Activated naive CD4-positive, alpha-beta T cell treated with anti-CD3 and anti-CD28 coated beads, Interleukin-2, amount 50 U/mL, for 16 hours (primary cell): ENCODE results near the gene PHAX.
"Not testable (repeated sequence)": the region's sequence is repeated elsewhere in the genome, so short reads cannot be mapped to it uniquely, and the experiment has no call there.

ENCODE experiments used
- DNase-seq: peaks from one replicate; pipeline ENCODE4 v3.0.0-alpha.2; 2020

Gene PHAX

DNA sequence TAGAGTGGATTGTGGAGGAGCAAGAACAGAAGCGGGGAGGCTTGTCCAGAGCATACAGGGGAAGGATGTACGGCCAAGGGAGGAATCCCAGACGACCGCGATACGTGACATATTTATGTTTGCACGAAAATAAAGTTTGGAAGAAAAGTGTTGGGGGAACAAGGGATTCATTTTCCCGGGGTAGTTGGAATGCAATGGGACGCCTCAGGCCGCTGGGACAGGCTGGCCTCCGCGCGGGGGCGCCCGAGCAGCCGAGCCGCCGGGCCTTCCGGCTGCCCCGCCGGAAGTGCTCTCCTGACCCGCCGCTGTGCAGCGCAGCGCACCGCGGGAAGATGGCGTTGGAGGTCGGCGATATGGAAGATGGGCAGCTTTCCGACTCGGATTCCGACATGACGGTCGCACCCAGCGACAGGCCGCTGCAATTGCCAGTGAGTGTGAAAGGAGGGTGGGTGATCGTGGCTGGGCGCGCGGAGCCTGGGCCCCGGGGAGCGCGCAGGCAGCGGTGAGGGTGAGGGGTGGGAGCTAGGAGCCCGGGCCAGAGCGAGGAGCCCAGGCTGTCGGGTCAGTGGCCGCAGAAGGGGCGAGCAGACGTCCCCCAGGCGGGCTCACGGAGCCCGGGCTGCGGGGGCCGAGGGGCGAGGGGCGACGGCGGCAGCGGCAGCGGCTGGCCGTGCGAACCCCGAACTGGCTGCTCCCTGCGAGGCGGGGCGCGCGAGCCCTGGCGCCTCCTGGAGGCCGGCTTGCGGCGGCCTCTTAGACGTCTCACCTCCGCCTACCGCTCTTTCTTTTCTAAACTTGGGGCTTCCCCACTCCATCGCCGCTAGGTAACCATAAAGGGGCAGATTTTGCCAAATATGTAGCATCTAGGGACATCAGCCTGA lies at the start of gene PHAX:
Gene PHAX, plus strand, starts transcription at position 317 of the 881 bp plus-strand sequence. Its CDS starts 16 bp downstream, at position 333.
- peak; percentile 76 for DNase-seq

- no peak for DNase-seq
Measured at GRCh38 chr5:126552614-126553013, 48.1 kb upstream of the PHAX start.

DNA sequence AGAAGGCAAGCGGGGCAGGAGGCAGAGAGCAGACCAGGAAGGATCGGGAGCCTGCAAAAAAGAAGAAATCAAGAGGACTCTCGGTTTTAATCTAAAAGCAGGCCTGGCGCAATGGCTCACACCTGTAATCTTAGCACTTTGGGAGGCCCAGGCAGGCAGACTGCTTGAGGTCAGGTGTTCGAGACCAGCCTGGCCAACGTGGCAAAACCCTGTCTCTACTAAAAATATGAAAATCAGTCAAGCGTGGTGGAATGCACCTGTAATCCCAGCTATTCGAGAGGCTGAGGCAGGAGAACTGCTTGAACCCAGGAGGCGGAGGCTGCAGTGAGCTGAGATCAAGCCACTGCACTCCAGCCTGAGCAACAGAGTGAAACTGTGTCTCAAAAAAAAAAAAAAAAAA lies 45.6 kb upstream of the PHAX start:
- DNase-seq: not testable (repeated sequence)

DNA sequence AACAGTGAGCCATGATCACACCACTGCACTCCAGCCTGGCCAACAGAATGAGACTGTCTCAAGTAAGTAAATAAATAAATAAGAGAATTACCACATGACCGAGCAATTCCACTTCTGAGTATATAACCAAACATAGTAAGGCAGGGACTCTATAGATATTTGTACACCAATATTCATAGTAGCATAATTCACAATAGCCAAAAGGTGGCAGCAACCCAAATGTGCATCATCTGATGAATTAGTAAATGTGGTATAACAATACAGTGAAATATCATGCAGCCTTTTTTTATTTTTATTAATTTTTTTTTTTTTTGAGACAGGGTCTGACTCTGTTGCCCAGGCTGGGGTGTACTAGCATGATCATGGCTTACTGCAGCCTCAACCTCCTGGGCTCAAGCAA lies 38.8 kb upstream of the PHAX start:
- no peak for DNase-seq

DNA sequence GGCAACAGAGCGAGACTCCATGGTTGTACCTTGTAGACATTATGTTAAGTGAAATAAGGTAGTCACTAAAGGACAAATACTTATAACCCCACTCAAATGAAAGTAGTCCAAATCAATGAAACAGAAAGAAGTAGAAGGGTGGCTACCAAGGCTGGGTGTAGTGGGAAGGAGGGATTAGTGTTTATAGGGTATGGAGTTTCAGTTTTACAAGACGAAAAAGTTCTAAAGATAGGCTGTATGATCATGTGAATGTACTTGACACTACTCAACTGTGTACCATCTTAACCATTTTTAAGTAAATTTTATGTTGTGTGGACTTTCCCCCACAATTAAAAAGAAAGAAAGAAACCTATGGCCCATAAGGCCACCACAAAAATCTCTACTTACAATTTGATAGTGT lies 37.9 kb upstream of the PHAX start:
- no peak for DNase-seq

DNA sequence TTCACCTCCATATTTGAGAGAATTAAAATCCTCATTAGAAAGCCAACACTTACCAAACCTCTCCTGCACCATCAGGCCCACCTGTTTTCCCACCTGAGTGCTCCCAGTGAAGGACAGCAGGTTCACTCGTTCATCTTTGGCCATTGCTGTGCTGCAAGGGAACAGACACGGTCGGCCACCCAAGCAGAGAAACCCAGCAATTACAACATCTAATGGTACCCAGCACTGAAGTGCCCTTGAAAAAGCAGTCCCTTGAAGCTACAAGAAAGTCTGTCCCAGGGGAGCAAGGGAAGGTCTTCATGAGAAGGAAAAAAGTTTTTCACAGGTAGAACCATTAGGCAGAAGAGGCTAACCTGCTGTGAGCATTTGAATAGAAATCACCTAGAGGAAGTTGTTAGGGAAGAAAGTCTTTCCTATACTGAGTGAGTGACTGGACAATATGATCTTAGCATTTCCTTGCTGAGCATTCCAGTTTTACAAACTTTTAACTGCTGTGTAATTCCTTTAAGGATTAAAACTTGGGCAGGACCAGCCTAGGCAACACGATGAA lies 32.5 kb upstream of the PHAX start:
- no peak for DNase-seq

GRCh38 chr5:126575644-126576043 lies 25.1 kb upstream of the PHAX start:
- DNase-seq: no peak

DNA sequence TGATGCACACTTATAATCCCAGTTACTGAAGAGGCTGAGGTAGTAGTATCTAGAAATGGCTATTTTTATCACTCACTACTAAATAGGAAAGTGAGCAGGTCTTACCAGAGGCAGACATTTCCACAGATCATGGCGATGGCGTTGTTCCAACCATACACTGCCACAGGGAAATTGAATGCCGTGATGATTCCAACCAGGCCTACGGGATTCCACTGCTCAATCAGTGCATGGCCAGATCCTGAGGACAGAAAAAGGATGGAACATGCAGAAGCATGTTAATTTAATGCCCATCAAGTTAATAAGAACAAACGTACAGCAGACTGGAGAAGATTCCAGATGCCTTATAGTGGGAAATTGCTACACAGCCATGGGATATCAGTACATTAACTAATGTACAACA lies 23.8 kb upstream of the PHAX start:
- no peak for DNase-seq

DNA sequence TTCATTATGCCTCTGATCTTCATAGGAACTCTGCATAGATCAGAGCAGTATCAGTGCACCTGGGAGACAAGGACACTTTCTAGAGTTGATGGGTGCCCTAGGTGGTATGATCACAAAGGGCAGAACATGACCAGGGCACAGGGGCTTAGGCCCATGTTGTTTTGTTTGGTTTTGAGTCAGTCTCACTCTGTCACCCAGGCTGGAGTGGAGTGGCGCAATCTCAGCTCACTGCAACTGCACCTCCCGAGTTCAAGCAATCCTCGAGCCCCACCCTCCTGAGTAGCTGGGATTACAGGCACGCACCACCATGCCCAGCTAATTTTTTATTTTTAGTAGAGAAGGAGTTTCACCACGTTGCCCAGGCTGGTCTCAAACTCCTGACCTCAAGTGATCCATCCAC lies 23.3 kb upstream of the PHAX start:
- DNase-seq: no peak

DNA sequence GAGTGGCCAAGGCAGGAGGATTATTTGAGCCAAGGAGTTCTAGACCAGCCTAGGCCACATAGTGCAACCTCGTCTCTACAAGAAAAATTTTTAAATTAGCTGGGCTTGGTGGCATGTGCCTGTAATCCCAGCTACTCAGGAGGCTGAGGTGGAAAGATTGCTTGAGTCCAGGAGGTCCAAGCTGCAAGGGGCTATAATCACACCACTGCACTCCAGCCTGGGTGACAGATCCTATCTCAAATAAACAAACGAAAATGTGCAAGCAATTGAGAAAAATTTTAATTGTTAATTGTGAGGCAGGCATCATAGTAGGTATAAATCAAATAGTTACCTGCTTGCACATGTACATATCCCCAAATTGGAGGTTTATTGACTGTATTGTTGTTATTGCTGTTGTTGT lies 21.0 kb upstream of the PHAX start:
- DNase-seq: no peak

GRCh38 chr5:126583761-126584160 lies 17.0 kb upstream of the PHAX start:
- DNase-seq: no peak

GRCh38 chr5:126587551-126588390 lies 13.0 kb upstream of the PHAX start:
- no peak for DNase-seq

DNA sequence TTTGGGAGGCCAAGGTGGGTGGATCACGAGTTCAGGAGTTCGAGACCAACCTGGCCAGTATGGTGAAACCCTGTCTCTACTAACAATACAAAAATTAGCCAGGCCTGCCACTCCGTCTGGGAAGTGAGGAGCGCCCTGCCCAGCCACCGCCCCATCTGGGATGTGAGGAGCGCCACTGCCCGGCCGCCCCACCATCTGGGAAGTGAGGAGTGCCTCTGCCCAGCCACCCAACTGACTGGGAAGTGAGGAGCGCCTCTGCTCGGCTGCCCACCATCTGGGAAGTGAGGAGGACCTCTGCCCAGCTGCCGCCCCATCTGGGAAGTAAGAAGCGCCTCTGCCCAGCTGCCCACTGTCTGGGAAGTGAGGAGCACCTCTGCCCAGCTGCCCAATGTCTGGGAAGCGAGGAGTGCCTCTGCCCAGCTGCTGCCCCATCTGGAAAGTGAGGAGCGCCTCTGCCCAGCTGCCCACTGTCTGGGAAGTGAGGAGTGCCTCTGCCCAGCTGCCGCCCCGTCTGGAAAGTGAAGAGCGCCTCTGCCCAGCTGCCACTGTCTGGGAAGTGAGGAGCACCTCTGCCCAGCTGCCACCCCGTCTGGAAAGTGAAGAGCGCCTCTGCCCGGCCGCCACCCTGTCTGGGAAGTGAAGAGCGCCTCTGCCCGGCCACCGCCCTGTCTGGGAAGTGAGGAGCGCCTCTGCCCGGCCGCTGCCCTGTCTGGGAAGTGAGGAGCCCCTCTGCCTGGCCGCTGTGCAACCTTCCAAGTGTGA lies 11.0 kb upstream of the PHAX start:
- DNase-seq: no peak

DNA sequence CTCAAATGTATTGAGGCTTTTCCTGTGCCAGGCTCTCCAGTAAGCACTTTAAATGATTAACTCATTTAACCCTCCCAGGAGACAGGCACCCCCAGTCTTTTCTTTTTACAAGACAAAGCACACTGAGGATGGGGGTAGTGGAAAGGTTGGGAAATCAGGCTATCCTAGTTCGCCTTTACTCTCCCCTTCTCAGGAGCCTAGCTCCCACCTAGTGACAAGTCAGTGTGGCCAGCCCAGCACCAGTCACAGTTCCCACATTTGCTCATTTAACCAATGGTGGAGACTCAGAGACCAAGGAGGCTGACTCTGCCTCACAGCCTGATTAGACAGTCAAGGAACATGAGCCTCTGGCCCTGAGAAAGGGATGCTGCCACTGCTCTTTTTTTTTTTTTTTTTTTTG lies 9.2 kb upstream of the PHAX start:
- no peak for DNase-seq

DNA sequence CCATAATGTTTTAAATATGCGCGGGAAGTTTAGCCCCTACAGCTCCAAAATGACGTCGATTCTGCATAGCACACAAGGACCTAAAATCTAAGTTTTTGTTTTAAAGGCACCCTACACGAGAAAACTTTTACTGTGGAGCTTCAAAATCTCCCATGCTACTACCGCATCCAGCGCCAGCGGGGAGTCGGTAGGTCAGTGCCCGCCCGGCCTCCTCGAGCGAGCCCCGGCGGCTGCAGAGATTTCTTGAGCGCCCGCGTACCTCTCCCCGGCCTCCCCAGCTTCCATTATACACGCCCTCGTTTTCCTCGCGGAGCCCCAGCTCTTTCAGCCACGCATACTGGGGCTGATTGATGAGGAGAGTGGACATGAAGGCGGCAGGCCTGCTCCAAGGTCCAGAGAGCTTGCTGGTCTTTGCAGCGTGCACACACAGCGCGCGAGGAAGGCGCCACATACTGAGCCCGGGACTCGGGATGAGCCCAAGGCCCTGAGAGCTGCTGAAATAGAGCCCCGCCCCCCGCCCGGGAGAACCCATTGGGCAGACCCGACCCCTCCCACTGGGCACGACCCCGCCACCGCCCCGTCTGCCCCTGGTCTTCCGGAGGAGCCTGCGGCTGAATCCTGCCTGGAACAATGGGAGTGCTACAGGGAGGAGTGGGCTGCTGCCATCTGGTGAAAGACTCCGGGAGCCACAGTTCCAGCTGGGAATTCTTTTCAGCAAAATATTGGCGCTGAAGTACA lies 5.8 kb upstream of the PHAX start, which contains the start of gene ALDH7A1:
Gene ALDH7A1, minus strand, starts transcription at position 472 of the 738 bp plus-strand sequence. Its CDS starts 21 bp downstream, at position 451.
- DNase-seq: peak; percentile 50

- DNase-seq: no peak
Measured at GRCh38 chr5:126595486-126596083, 5.2 kb upstream of the PHAX start.

- DNase-seq: no peak
Measured at GRCh38 chr5:126597156-126597555, 3.6 kb upstream of the PHAX start.

DNA sequence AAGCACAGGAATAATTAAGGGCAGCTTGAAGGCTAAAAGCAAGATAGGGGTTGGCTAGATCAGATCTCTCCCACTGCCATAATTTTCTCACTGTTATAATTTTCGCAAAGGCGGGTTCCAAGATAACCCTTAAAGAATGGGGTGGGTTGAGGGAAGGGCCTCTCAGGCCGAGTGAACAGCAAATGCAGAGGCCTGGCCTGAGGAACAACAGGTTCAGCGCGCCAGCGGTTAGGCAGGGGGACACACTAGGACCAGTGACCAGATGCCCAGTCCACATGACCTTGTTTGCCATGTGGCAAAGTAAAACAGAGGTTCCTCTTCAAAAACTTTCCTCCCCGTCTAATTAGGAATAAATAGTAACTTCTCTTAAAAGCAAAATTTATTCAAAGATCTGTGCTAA lies 1.2 kb upstream of the PHAX start:
- no peak for DNase-seq

- DNase-seq: not testable (repeated sequence)
Measured at GRCh38 chr5:126599971-126600630, 646 bp upstream of the PHAX start.

GRCh38 chr5:126603402-126603991 lies 2.8 kb downstream of the PHAX start:
- no peak for DNase-seq

- no peak for DNase-seq
Measured at GRCh38 chr5:126605525-126605924, 4.8 kb downstream of the PHAX start.
